Choroid plexus epithelial cell (primary cell): ENCODE data around the gene SLC44A5.
"Not testable (repeated sequence)": the region's sequence is repeated elsewhere in the genome, so short reads cannot be mapped to it uniquely, and the experiment has no call there.

Experiments
- DNase-seq: peaks from one replicate; pipeline ENCODE4 v3.0.0-alpha.2; 2010; ENCODE audit warnings: low read depth
- H3K4me3 ChIP-seq: 2 replicates; pipeline ENCODE4 v1.5.1; 2011; ENCODE audit warnings: low read depth, mild to moderate bottlenecking, control low read depth, low read length, moderate library complexity
- TF ChIP-seq, protein P1 (sequence below): conservative IDR thresholded peaks from 2 replicates; pipeline ENCODE4 v1.5.1; 2011; ENCODE audit warnings: low read depth, mild to moderate bottlenecking, control low read depth, inconsistent platforms, low read length, moderate library complexity

The SLC44A5 gene

DNA sequence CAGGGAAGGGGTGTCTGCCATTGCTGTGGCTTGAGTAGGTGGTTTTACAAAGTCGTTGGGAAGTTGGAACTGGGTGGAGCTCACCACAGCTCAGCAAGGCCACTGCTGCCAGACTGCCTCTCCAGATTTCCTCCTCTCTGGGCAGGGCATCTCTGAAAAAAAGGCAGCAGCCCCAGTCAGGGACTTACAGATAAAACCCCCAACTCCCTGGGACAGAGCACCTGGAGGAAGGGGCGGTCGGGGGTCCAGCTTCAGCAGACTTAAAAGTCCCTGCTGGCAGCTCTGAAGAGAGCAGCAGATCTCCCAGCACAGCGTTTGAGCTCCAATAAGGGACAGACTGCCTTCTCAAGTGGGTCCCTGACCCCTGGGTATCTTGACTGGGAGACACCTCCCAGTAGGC, 352.6 kb downstream of the SLC44A5 start:
- no peak overlapping the region for H3K4me3 ChIP-seq
- DNase-seq: no peak
- TF ChIP-seq, protein P1, sequence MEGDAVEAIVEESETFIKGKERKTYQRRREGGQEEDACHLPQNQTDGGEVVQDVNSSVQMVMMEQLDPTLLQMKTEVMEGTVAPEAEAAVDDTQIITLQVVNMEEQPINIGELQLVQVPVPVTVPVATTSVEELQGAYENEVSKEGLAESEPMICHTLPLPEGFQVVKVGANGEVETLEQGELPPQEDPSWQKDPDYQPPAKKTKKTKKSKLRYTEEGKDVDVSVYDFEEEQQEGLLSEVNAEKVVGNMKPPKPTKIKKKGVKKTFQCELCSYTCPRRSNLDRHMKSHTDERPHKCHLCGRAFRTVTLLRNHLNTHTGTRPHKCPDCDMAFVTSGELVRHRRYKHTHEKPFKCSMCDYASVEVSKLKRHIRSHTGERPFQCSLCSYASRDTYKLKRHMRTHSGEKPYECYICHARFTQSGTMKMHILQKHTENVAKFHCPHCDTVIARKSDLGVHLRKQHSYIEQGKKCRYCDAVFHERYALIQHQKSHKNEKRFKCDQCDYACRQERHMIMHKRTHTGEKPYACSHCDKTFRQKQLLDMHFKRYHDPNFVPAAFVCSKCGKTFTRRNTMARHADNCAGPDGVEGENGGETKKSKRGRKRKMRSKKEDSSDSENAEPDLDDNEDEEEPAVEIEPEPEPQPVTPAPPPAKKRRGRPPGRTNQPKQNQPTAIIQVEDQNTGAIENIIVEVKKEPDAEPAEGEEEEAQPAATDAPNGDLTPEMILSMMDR: no peak

DNA sequence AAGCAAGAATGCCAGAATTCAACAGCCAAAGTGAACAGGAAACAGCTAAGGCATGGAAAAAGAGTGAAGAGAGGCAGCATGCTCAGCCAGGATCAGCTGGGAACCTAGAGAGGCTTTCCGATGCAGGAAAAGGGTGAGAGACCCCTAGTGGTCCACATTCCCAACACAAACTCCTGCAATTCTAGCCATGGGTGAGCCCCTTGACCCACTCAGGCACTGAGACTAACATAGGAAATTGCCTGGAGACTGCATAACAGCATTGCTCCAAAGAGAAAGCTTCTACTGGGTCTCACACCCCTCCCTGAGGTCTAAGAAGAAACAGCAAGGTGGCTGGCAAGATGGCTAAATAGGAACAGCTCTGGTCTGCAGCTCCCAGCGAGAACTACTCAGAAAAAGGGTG, 353.5 kb downstream of the SLC44A5 start:
- no peak overlapping the region for H3K4me3 ChIP-seq
- TF ChIP-seq, protein P1: no peak
- DNase-seq: no peak

DNA sequence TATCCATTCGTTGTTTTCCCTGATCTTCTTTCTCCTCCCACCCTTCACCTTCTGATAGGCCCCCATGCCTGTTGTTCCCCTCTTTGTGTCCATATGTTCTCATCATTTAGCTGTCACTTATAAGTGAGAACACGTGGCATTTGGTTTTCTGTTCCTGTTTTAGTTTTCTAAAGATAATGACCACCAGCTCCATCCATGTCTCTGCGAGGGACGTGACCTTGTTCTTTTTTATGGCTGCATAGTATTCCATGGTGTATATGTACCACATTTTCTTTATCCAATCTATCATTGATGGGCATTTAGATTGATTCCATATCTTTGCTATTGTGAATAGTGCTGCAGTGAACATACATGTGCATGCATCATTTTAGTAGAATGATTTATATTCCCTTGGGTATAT, 360.8 kb downstream of the SLC44A5 start:
- H3K4me3 ChIP-seq, DNase-seq: not testable (repeated sequence)

DNA sequence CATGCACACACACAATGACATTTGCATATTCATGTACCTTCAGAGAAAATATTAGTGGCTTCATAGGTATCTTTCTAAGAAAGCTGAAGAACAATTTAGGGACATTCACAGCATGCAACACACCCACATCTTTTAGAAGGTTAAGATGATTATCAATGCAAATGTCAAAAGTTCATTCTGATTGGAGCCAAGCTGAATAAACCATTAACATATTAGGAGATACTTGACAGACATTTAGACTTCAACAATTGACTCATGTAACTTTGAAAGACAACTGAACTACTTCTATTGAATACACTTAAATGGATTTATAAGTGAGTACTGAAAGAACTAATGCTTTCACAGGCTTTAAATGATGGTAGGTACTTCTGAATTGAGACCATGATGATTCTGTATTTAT, 365.7 kb downstream of the SLC44A5 start:
- TF ChIP-seq, protein P1: no peak

DNA sequence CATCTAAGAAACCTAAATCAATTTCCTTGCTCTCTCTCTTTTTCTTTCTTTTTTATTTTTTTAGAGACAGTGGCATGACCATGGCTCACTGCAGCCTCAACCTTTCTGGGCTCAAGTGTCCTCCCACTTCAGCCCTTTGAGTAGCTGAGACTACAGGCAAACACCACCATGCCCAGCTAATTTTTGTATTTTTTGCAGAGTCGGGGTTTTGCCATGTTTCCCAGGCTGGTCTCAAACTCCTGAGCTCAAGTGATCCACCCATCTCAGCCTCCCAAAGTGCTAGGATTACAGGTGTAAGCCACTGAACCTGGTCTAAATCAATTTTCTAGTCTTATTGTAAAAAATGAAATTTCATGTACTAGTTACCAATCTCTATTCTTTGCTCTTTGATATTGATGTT, 367.8 kb downstream of the SLC44A5 start:
- DNase-seq: no peak
- TF ChIP-seq, protein P1: no peak

More for the DNA sequence above, 365.7 kb downstream of the SLC44A5 start:
- H3K4me3 ChIP-seq: no peak overlapping the region
- DNase-seq: no peak

DNA sequence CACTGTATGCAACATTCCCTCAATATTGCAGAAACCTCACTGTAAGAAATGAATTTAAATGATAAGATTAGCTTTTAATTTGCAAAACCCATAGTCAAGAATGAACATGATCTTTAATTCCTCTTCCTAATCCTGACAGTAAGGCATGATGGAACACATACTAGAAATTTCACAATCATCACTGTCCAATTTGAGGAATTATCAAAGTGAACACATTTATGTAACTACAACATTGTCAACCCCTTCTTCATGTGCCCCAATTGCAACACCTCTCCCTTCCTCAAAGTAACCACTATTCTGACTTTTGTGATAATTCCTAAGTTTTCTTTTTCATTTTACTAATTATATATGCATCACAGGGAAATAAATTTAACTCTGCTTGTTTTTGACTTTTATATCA, 373.6 kb downstream of the SLC44A5 start:
- no peak overlapping the region for H3K4me3 ChIP-seq
- TF ChIP-seq, protein P1: no peak
- no peak for DNase-seq

More for the DNA sequence above, 367.8 kb downstream of the SLC44A5 start:
- no peak overlapping the region for H3K4me3 ChIP-seq

DNA sequence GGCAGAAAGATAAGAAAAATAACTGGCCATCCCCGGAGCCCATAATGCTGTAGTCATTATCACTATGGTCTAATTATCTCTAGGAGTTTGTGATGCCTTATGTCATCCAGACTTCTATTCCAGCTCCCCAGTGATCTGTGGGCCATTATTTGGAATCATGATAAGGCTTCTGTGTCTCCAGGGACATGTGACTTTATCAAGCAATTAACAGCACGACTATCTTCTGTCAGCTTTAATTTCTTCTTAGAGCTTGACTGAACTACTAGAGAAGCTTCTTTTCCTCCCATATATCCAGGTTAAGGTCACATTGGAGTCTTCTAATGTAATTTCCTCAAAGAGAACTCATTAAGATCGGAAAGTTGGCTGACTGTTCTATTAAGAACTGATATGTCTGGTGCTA, 376.4 kb downstream of the SLC44A5 start:
- no peak overlapping the region for H3K4me3 ChIP-seq
- no peak for DNase-seq
- TF ChIP-seq, protein P1: no peak
